HG02870 (cell line): Measurements from ENCODE around the gene ARHGEF38.
"Not testable (repeated sequence)": the region's sequence is repeated elsewhere in the genome, so short reads cannot be mapped to it uniquely, and the experiment has no call there.

Source experiments
- ATAC-seq: cut with Tn5 transposase; IDR thresholded peaks from one replicate; pipeline ENCODE4 v1.9.1; 2021; ENCODE audit warnings: mild to moderate bottlenecking, moderate library complexity; ENCODE audit not compliant: unreplicated experiment

The ARHGEF38 gene

GRCh38 chr4:105605493-105605892, 53.1 kb downstream of the ARHGEF38 start:
- peak; percentile 55 for ATAC-seq

- no peak for ATAC-seq
Measured at GRCh38 chr4:105607876-105608275, 55.5 kb downstream of the ARHGEF38 start.

DNA sequence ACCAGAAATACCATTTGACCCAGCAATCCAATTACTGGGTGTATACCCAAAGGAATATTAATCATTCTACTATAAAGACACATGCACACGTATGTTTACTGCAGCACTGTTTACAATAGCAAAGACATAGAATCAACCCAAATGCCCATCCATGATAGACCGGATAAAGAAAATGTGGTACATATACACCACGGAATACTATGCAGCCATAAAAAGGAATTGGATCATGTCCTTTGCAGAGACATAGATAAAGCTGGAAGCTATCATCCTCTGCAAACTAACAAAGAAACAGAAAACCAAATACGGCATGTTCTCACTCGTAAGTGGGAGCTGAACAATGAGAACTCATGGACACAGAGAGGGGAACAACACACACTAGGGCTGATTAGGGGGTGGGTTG, 57.4 kb downstream of the ARHGEF38 start:
- not testable (repeated sequence) for ATAC-seq

DNA sequence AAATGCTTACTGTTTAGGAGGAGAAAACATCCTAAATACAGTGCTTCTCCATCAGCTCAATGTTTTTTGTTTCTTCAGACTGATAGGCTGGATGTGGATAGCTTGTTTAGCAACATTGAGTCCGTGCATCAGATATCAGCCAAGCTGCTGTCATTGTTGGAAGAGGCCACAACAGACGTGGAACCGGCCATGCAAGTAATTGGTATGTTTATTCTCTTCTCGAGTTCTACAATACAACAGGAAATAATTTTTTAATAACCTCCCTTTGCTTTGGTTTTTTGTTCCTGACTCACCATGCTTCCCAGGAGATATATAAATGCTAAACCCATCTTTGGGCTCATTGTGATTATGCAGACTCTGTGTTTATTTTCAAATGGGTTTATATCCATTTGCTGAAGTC, 60.9 kb downstream of the ARHGEF38 start:
- ATAC-seq: no peak

DNA sequence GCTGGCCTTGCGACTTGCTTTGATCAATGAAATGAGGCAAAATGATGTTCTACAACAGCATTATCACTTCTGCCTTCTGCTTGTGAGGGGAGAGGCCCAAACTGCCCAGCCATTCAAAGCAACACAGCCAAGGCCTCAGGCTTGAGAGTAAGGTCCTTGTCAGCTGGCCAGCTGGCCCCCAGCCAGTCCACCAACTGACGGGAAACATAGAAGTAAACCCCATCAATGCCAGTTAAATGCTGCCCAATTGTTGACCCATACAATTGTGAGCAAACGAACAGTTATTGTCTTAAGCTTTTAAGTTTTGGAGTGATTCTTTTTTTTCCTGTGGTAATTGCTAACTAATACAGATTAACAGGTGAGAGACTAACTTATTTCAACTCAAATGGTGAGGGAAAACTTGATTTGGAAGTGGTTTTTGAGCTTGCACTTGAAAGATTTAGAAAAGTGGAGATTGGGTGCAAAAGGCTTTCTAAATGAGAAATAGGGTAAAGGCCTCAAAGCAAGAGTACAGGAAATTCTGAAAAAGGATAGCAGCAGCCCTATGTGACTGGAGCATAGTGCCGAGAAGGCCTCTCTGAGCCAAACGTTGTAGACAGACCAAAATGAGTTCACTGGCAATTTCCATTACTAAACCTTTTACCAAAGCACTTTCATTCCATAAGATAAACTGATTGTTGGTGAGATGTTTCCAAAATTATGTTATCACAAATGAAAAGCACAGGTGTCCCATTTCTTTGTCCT, 66.9 kb downstream of the ARHGEF38 start:
- ATAC-seq: no peak

DNA sequence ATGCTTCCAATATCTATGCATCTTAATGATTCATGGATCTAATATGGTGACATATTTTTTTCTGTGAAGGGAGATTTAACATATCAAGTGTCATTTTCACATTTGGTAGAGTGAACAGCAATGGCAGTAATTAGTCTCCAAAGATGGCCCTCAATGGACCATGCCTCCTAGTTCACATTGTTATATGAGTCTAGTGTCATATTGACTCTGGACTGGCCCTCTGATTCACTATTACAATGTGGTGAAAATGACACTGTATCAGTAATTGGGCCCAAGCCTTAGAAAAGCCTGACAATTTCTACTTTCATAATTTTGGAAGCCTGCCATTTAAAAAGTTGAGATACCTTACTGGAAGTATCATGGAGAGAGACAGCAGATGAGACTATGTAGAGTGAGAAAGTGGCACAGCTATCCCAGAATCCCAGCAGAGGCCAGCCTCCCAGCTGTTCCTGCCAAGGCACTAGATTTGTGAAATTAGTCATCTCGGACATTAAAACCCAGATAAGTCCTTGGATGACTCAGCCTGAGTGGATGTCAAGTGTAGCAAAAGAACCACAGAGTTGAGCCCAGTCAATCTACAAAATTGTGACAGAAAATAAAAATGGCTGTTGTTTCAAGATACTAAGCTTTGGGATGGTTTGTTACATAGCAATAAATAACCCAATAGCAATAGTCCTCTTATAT, 68.4 kb downstream of the ARHGEF38 start:
- peak; percentile 60 for ATAC-seq

DNA sequence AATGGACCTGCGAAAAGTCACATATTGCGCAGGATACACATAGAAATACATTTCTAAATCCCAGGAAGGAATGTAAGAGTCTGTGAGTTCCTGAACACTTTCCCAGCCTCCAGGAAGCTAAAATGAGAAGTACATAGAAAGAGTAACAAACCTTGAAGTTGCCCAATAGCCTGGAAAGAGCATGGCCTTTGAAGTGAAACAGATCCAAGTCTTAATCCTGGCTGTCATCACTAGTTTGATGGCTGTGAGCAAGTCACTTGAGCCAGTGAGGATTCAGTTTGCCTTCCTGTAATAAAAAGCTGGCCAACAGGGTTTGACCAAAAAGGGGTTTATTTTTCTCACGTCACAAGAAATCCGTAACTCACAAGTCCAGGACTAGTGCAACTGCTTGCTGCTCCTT, 69.8 kb downstream of the ARHGEF38 start:
- no peak for ATAC-seq

GRCh38 chr4:105623099-105623498, 70.7 kb downstream of the ARHGEF38 start:
- ATAC-seq: no peak

DNA sequence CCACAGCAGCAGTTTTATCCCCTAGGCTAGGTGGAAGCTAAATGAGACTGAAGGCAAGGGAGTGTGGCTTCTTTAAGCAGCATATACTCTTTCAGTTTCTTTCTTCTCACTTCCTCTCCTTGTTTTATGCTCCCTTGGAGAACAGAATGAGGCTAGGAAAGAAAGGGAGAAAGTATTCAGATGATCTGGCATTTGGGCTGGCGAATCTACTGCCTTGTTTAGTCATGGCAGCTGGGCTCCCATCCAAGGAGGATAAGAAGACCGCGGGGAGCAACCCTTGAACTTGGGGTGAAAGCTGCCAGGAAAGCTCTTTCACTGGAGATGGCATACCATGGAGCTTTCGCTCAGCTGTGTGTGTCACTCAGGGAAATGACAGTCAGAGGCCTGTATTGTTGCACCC, 72.1 kb downstream of the ARHGEF38 start:
- peak; percentile 62 for ATAC-seq

- ATAC-seq: no peak
Measured at GRCh38 chr4:105625214-105625613, 72.8 kb downstream of the ARHGEF38 start.

- no peak for ATAC-seq
Measured at GRCh38 chr4:105626846-105627245, 74.4 kb downstream of the ARHGEF38 start.

GRCh38 chr4:105627620-105628019, 75.2 kb downstream of the ARHGEF38 start:
- ATAC-seq: no peak

DNA sequence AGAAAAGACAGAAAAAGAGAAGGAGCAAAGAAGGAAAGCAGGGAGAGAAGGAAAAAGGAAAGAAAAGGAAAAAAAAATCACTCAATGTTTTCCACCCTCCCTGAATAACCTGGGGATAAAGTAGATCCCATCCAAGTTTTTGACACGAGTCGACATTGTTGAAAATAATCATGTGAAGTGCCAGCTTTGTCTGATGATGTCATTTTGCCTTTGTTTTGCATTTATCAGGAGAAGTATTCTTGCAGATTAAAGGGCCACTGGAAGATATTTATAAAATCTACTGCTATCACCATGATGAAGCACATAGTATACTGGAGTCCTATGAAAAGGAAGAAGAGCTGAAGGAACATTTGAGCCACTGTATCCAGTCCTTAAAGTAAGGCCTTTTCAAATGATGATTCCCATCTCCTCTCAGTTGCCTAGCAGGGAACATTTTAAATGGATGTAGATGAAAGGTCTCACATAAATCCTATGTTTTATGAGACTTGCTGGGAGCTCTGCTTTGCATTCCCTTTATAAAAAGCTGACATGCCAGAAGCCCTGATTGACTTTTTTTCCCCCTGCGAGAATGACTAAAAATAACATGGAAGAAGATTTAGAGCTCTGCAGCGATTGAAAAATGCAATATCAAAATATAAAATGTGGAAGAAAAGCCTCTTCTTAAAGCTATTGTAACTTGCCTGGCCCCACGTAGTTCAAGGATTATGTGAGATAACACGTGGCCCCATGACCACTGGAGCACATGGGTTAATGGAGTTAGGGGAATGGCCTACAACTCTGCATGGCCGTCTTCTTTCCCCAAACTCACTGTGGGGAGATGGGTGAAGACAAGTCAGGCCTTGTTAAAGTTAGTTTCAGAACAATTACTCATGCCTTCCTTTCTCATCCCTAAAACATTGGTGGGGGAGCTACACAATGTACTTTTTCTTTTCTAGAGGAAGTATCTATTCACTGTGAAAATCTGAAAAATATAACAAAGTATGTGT, 78.5 kb downstream of the ARHGEF38 start:
- no peak for ATAC-seq

GRCh38 chr4:105631818-105632400, 79.5 kb downstream of the ARHGEF38 start:
- no peak for ATAC-seq

GRCh38 chr4:105632599-105632998, 80.2 kb downstream of the ARHGEF38 start:
- ATAC-seq: peak; percentile 21

GRCh38 chr4:105633241-105633640, 80.8 kb downstream of the ARHGEF38 start:
- no peak for ATAC-seq

- peak; percentile 34 for ATAC-seq
Measured at GRCh38 chr4:105634402-105635080, 82.1 kb downstream of the ARHGEF38 start.

GRCh38 chr4:105637408-105638176, 85.2 kb downstream of the ARHGEF38 start:
- peak; percentile 67 for ATAC-seq

GRCh38 chr4:105641845-105642244, 89.4 kb downstream of the ARHGEF38 start:
- no peak for ATAC-seq

- ATAC-seq: no peak
Measured at GRCh38 chr4:105644257-105644656, 91.8 kb downstream of the ARHGEF38 start.
